SK-N-SH (cell line): ENCODE measurements around the gene CIC.

Source experiments
- CHD2 ChIP-seq: fragments of 150-350 bp; IDR thresholded peaks from 2 replicates; pipeline ENCODE4 v1.6.1; 2018; ENCODE audit warnings: low read length; ENCODE audit not compliant: partially characterized antibody
- EP300 ChIP-seq, 2 experiments: IDR thresholded peaks; 2 replicates each; pipeline versions ENCODE4 v1.4.0 to v1.6.1; 2012; ENCODE audit warnings: borderline replicate concordance in 1 of 2, low read depth in 1 of 2, low read length in 1 of 2
- JUND ChIP-seq: IDR thresholded peaks from 2 replicates; pipeline ENCODE4 v1.4.0; 2012
- MAX ChIP-seq: IDR thresholded peaks from 2 replicates; pipeline ENCODE4 v1.4.0; 2012; ENCODE audit warnings: low read depth
- POLR2AphosphoS5 ChIP-seq: IDR thresholded peaks from 2 replicates; pipeline ENCODE4 v1.6.1; 2012; ENCODE audit warnings: low read depth, low read length
- RFX5 ChIP-seq: IDR thresholded peaks from 2 replicates; pipeline ENCODE4 v1.6.1; 2012; ENCODE audit warnings: mild to moderate bottlenecking, improper control_type of control experiment, low read length
- TAF1 ChIP-seq: IDR thresholded peaks from 2 replicates; pipeline ENCODE4 v1.6.1; 2012; ENCODE audit warnings: low read depth, mild to moderate bottlenecking, low read length, moderate library complexity, borderline replicate concordance
- USF1 ChIP-seq: IDR thresholded peaks from 2 replicates; pipeline ENCODE4 v1.4.0; 2012; ENCODE audit warnings: low read depth, borderline replicate concordance
- YY1 ChIP-seq: IDR thresholded peaks from 2 replicates; pipeline ENCODE4 v1.4.0; 2012; ENCODE audit warnings: low read depth, mild to moderate bottlenecking
- TF ChIP-seq, protein P1 (sequence below): IDR thresholded peaks from 2 replicates; pipeline ENCODE4 v1.6.1; 2012; ENCODE audit warnings: mild to moderate bottlenecking, low read depth, low read length, moderate library complexity
- TF ChIP-seq, protein P2 (sequence below): fragments of 200-600 bp; sonication (generic); IDR thresholded peaks from 2 replicates; pipeline ENCODE4 v1.6.1; 2017; ENCODE audit warnings: antibody characterized with exemption, mild to moderate bottlenecking, moderate library complexity
- TF ChIP-seq, protein P3 (sequence below): fragments of 150-350 bp; IDR thresholded peaks from 2 replicates; pipeline ENCODE4 v1.6.1; 2017; ENCODE audit warnings: antibody characterized with exemption, low read length, low read depth, borderline replicate concordance
- TF ChIP-seq, protein P4 (sequence below): IDR thresholded peaks from 2 replicates; pipeline ENCODE4; 2012

GRCh38 chr19:42247640-42248199 is 21.3 kb upstream of the CIC start:
- TF ChIP-seq, protein P1, sequence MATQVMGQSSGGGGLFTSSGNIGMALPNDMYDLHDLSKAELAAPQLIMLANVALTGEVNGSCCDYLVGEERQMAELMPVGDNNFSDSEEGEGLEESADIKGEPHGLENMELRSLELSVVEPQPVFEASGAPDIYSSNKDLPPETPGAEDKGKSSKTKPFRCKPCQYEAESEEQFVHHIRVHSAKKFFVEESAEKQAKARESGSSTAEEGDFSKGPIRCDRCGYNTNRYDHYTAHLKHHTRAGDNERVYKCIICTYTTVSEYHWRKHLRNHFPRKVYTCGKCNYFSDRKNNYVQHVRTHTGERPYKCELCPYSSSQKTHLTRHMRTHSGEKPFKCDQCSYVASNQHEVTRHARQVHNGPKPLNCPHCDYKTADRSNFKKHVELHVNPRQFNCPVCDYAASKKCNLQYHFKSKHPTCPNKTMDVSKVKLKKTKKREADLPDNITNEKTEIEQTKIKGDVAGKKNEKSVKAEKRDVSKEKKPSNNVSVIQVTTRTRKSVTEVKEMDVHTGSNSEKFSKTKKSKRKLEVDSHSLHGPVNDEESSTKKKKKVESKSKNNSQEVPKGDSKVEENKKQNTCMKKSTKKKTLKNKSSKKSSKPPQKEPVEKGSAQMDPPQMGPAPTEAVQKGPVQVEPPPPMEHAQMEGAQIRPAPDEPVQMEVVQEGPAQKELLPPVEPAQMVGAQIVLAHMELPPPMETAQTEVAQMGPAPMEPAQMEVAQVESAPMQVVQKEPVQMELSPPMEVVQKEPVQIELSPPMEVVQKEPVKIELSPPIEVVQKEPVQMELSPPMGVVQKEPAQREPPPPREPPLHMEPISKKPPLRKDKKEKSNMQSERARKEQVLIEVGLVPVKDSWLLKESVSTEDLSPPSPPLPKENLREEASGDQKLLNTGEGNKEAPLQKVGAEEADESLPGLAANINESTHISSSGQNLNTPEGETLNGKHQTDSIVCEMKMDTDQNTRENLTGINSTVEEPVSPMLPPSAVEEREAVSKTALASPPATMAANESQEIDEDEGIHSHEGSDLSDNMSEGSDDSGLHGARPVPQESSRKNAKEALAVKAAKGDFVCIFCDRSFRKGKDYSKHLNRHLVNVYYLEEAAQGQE, result no peak
- no peak for TF ChIP-seq MAX
- TF ChIP-seq USF1, result no peak
- no peak for TF ChIP-seq CHD2
- TF ChIP-seq, protein P2, sequence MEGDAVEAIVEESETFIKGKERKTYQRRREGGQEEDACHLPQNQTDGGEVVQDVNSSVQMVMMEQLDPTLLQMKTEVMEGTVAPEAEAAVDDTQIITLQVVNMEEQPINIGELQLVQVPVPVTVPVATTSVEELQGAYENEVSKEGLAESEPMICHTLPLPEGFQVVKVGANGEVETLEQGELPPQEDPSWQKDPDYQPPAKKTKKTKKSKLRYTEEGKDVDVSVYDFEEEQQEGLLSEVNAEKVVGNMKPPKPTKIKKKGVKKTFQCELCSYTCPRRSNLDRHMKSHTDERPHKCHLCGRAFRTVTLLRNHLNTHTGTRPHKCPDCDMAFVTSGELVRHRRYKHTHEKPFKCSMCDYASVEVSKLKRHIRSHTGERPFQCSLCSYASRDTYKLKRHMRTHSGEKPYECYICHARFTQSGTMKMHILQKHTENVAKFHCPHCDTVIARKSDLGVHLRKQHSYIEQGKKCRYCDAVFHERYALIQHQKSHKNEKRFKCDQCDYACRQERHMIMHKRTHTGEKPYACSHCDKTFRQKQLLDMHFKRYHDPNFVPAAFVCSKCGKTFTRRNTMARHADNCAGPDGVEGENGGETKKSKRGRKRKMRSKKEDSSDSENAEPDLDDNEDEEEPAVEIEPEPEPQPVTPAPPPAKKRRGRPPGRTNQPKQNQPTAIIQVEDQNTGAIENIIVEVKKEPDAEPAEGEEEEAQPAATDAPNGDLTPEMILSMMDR, result no peak
- TF ChIP-seq, protein P3, sequence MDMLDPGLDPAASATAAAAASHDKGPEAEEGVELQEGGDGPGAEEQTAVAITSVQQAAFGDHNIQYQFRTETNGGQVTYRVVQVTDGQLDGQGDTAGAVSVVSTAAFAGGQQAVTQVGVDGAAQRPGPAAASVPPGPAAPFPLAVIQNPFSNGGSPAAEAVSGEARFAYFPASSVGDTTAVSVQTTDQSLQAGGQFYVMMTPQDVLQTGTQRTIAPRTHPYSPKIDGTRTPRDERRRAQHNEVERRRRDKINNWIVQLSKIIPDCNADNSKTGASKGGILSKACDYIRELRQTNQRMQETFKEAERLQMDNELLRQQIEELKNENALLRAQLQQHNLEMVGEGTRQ, result no peak
- no peak for TF ChIP-seq RFX5
- TF ChIP-seq POLR2AphosphoS5, result no peak
- no peak for TF ChIP-seq YY1
- TF ChIP-seq, protein P4, sequence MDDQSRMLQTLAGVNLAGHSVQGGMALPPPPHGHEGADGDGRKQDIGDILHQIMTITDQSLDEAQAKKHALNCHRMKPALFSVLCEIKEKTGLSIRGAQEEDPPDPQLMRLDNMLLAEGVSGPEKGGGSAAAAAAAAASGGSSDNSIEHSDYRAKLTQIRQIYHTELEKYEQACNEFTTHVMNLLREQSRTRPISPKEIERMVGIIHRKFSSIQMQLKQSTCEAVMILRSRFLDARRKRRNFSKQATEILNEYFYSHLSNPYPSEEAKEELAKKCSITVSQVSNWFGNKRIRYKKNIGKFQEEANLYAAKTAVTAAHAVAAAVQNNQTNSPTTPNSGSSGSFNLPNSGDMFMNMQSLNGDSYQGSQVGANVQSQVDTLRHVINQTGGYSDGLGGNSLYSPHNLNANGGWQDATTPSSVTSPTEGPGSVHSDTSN, result no peak
- TF ChIP-seq EP300 (IDR thresholded peaks at IDR 0.05; ENCODE audit: borderline replicate concordance in 1 of 2, low read depth in 1 of 2, low read length in 1 of 2), result no peak
- no peak for TF ChIP-seq TAF1
- TF ChIP-seq JUND, result no peak
